Natural killer cell (primary cell): ENCODE results near the gene ITM2A. TPM values are rescaled to one million over a fixed set of nuclear protein-coding genes. Genes with fewer than 3 reads are reported as not detected.

Source experiments
- ATAC-seq, 3 donors: fragments of 150-1000 bp in 2 of 3; fragments of 200-7000 bp in 1 of 3; cut with Tn5 transposase; 1 replicate in 1 of 3; 2 replicates in 2 of 3; pipeline ENCODE4 v1.10.0; 2021; ENCODE audit warnings: mild to moderate bottlenecking in 2 of 3, moderate library complexity in 2 of 3
- DNase-seq, 2 donors: peaks; one replicate each; pipeline versions ENCODE4 v3.0.0 to v3.0.0-alpha.2; 2013 to 2021; ENCODE audit warnings: mixed read lengths in 1 of 2
- H3K27ac ChIP-seq: one replicate; pipeline ENCODE4 v1.5.1; 2013; ENCODE audit warnings: mild to moderate bottlenecking, low read length
- H3K27me3 ChIP-seq: one replicate; pipeline ENCODE4 v1.6.1; 2013; ENCODE audit warnings: low read length; ENCODE audit not compliant: control insufficient read depth, insufficient read depth
- H3K36me3 ChIP-seq: one replicate; pipeline ENCODE4 v1.6.1; 2013; ENCODE audit warnings: low read length; ENCODE audit not compliant: control insufficient read depth, insufficient read depth
- H3K4me1 ChIP-seq: one replicate; pipeline ENCODE4 v1.6.1; 2013; ENCODE audit warnings: low read length; ENCODE audit not compliant: control insufficient read depth, insufficient read depth
- H3K4me3 ChIP-seq: one replicate; pipeline ENCODE4 v1.5.1; 2013; ENCODE audit warnings: low read length
- H3K9me3 ChIP-seq: one replicate; pipeline ENCODE4 v1.6.1; 2013; ENCODE audit warnings: low read length; ENCODE audit not compliant: control insufficient read depth, insufficient read depth
- H3K27ac Mint-ChIP-seq, 2 donors: one replicate each; pipeline ENCODE4 v1.8.0; 2022; ENCODE audit warnings: mild to moderate bottlenecking in 2 of 2, mixed read lengths in 2 of 2, moderate library complexity in 1 of 2
- H3K27me3 Mint-ChIP-seq, 2 donors: one replicate each; pipeline ENCODE4 v1.8.0; 2022; ENCODE audit warnings: low read depth in 2 of 2, mixed read lengths in 2 of 2
- H3K36me3 Mint-ChIP-seq: one replicate; pipeline ENCODE4 v1.8.0; 2022; ENCODE audit warnings: mixed read lengths
- H3K4me1 Mint-ChIP-seq, 2 donors: one replicate each; pipeline ENCODE4 v1.8.0; 2022; ENCODE audit warnings: mixed read lengths in 2 of 2
- H3K4me3 Mint-ChIP-seq: one replicate; pipeline ENCODE4 v1.8.0; 2022; ENCODE audit warnings: mild to moderate bottlenecking, moderate library complexity, mixed read lengths
- H3K9me3 Mint-ChIP-seq, 2 donors: one replicate each; pipeline ENCODE4 v1.8.0; 2022; ENCODE audit warnings: mixed read lengths in 2 of 2
- CTCF ChIP-seq: fragments of 200-600 bp; IDR thresholded peaks from one replicate; pipeline ENCODE4 v1.8.0; 2022; ENCODE audit warnings: antibody characterized with exemption
- WGBS: methylation state at CpG from one replicate; pipeline ENCODE4 v1.1.7; 2013; ENCODE audit warnings: missing lambda C conversion rate; ENCODE audit not compliant: insufficient coverage; 5-methylcytosine and 5-hydroxymethylcytosine counted together
- intact Hi-C: fragments of 100-400 bp; cut with micrococcal nuclease; formaldehyde crosslinking; loops from one replicate; pipeline ENCODE4 v1.14.2; 2022
- total RNA-seq, 4 donors: library from RNA; stranded (reverse); fragments of 120-200 nt in 1 of 4; gene quantifications; one replicate each; pipeline versions ENCODE4 v1.2.3 to v1.2.4, GENCODE V29; 2013 to 2022

Gene ITM2A
- total RNA-seq, 3 donors from 2014 or later (not counting 1 experiment from before 2014, with no cell fraction given) = 34.7 to 72.5 (median 64.8) TPM

- no peak overlapping the region for H3K4me3 ChIP-seq
- H3K4me1 ChIP-seq = peaks cover 8% of the 10 kb centered on the region
- intact Hi-C loops = no loop called here
- no peak for TF ChIP-seq CTCF
- Mint-ChIP-seq H3K4me3 (peak overlapping the region; percentile 40), H3K27me3 (peaks cover 0 to 13% of the 10 kb centered on the region in 2 donors), H3K4me1 (peaks cover 0 to 8% of the 10 kb centered on the region in 2 donors), H3K9me3 (no peaks in the 10 kb centered on the region), H3K27ac (peak overlapping the region; percentile 72 to 81), H3K36me3 (no peaks in the 10 kb centered on the region)
- ATAC-seq = peak; percentile 66 to 75 (median 69)
- H3K27me3 ChIP-seq = no peaks in the 10 kb centered on the region
- H3K9me3 ChIP-seq = no peaks in the 10 kb centered on the region
- H3K36me3 ChIP-seq = no peaks in the 10 kb centered on the region
- 82% methylated on average over 3 of the region's 8 CpGs for WGBS
- peak overlapping the region; percentile 29 for H3K27ac ChIP-seq
- peak in 1 of 2 donors; percentile 70 for DNase-seq
These were observed 41.7 kb downstream of the ITM2A start for GRCh38 chrX:79325263-79325958.

Other genes starting within 250 kb of the ITM2A start
- 10 to 100 TPM; 39.2 to 58.2 (median 51.4) TPM for gene GPR174, start 222.6 kb downstream of the ITM2A start, total RNA-seq